Prostate gland (tissue), 2 donors: ENCODE measurements around the gene FASTKD3.
A peak's percentile ranks its signal among the peaks of the same experiment; 100 is the strongest.

ENCODE experiments used
- POLR2A ChIP-seq: fragments of 450-650 bp; IDR thresholded peaks from one replicate; pipeline ENCODE4 v1.6.1; 2016; ENCODE audit warnings: antibody characterized with exemption, mild to moderate bottlenecking
- POLR2AphosphoS5 ChIP-seq: sonication (generic); formaldehyde crosslinking; IDR thresholded peaks from one replicate; pipeline ENCODE4 v1.6.1; 2017; ENCODE audit warnings: antibody characterized with exemption
- TF ChIP-seq, protein P1 (sequence below), 4 experiments: fragments of 200-600 bp in 2 of 4; fragments of 450-650 bp in 2 of 4; sonication (generic) in 2 of 4; IDR thresholded peaks; 1 replicate in 3 of 4; 2 replicates in 1 of 4; pipeline ENCODE4 v1.5.1; 2016 to 2019; ENCODE audit warnings: antibody characterized with exemption in 4 of 4, mild to moderate bottlenecking in 2 of 4, moderate library complexity in 2 of 4

DNA sequence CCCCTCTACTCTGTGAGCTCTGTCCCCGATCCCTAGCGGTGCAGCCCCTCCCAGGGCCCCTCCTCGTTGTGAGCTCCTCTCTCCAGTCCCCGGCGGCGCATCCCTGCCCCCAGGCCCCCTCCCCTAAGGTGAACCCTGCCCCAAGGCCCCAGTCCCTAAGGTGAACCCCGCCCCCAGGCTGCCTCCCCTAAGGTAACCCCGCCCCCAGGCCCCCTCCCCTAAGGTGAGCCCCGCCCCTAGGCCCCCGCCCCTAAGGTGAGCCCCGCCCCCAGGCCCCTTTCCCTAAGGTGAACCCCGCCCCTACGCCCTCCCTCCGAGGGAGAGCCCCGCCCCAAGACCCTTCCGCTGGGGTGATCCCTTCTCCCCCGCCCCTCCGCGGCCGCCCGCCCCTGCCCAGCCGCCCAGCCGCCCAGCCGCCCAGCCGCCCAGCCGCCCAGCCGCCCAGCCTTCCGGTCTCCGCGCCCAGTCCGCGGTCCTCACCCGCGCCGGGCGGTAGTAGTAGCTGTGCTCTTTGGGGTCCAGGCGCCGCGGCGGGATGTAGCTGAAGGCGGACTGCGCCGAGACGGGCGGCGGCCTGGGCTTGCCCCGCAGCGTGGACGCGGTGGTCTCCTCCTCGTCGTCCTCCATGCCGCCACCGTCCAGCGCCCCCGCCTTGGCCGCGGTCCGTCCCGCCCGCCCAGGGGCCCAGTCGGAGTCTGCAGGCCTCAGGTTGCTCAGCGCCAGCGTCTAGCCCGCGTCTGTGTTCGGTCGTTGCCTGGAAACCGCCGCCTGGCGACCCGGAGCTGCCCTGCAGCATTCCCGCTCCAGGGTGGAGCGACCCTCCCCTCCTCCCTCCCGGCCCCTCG is 18.2 kb downstream of the FASTKD3 start, which contains the start of gene CFAP90:
- TF ChIP-seq, protein P1, sequence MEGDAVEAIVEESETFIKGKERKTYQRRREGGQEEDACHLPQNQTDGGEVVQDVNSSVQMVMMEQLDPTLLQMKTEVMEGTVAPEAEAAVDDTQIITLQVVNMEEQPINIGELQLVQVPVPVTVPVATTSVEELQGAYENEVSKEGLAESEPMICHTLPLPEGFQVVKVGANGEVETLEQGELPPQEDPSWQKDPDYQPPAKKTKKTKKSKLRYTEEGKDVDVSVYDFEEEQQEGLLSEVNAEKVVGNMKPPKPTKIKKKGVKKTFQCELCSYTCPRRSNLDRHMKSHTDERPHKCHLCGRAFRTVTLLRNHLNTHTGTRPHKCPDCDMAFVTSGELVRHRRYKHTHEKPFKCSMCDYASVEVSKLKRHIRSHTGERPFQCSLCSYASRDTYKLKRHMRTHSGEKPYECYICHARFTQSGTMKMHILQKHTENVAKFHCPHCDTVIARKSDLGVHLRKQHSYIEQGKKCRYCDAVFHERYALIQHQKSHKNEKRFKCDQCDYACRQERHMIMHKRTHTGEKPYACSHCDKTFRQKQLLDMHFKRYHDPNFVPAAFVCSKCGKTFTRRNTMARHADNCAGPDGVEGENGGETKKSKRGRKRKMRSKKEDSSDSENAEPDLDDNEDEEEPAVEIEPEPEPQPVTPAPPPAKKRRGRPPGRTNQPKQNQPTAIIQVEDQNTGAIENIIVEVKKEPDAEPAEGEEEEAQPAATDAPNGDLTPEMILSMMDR (IDR thresholded peaks at IDR 0.05) = peak in 2 of 4 experiments; percentile 42 to 53
- TF ChIP-seq POLR2A = no peak
- TF ChIP-seq POLR2AphosphoS5 = no peak
